HG03378 (cell line): ENCODE data around the gene KCNAB1.

Experiments used
- ATAC-seq: cut with Tn5 transposase; IDR thresholded peaks from one replicate; pipeline ENCODE4 v1.9.1; 2021; ENCODE audit warnings: mild to moderate bottlenecking, moderate library complexity; ENCODE audit not compliant: unreplicated experiment

KCNAB1 gene

DNA sequence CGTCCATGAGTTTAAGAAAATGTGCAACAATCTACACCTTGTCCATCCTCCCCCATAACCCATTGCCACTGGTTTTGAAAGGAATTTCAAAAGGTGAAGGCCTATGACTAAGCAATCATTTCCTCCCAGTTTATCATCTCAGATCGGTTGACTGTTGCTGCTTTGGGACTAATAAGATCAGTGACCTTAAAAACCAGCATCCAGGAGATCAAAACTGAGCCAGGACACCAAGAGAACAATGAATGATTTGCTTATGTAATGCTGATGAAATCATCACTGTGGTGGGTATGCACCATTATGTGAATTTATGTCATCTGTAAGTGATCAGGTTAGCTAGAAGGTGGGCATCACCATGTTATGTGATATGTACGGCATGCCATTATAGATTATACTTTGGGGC, 239.0 kb downstream of the KCNAB1 start:
- ATAC-seq = no peak

DNA sequence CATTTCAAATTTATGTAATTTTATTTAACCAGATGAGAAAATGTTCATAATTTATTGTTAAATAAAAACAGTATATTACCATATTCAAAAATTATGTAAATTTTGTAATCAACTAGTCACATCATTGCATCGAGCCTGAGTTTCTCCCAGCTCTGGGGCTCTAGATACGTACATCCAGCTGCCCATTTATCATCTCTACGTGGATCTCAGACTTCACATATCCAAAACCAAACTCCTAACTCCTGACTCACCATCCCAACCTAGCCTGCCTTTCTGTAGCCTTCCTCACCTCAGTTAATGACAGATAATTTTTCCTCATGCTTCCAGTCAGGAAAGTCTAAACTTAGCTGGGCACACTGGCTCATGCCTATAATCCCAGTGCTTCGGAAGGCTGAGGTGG, 239.7 kb downstream of the KCNAB1 start:
- ATAC-seq = no peak

DNA sequence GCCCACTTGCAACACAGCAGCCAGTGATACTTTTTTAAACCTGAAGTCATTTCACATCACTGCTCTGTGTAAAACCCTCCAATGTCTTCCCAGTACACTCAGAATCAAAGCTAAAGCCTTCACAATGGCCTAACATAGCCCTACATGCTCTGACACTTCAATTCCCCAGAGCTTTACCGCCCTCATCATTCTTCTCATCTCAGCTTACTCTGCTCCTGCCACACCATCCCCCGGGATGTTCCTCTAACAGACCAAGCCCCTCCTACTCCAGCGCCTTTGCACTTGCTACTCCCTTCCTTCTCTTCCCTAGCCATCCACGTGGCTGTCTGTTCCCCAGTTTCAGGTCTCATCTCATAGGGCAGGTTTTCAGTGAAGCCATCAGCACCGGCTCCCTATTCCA, 240.6 kb downstream of the KCNAB1 start:
- no peak for ATAC-seq

DNA sequence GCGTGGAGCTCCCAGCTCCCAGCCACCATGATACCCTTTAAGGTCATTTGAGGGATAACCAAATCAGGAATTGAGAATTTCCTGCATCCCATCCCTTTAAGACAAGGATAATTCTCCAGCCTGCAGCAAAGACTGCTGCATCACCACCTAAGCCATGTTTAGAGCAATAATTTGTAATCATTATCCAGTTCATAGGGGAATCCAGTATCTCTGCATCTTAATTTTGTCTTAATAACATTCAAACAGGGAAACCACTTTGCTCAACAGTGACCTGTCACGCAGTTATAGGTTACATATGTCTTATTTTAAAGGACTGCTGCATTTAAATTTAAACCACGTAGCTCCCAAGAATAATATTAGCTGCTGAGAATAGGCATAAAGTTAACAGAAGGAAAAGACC, 246.2 kb downstream of the KCNAB1 start:
- ATAC-seq = no peak

DNA sequence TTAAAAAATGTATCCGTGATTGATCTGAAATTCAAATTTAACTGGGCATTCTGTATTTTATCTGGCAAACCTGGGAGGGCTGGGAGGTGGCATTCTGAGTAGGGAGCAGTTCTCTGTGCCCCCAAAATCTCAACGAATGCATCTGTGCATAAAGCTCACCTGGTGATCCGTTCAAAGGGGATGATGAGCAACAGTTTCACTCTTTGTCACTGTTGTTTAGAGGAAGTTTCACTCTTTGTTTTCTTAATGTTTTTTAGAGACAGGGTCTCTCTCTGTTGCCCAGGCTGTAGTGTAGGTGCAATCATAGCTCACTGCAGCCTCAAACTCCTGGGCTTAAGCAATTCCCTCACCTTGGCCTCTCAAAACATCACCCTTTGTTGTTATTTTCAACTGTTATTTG, 247.8 kb downstream of the KCNAB1 start:
- peak; percentile 72 for ATAC-seq

DNA sequence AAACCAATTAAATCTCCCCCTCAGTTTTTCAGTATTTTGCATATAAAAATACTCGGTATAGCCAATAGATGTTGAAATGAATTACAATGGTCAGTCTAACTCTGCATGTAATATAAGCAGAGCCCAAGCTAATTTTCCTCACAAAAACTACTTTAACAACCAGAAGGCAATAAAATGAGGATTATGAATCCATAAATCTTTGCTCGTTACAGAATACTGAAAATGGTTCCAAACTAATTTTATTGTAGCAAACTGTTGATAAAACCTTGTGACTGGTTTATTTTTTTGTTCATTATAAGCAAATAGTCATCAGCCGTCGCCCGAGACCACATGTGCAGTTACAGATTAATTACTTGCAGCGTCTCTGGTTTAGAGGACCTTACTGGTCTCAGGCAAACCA, 251.3 kb downstream of the KCNAB1 start:
- no peak for ATAC-seq

DNA sequence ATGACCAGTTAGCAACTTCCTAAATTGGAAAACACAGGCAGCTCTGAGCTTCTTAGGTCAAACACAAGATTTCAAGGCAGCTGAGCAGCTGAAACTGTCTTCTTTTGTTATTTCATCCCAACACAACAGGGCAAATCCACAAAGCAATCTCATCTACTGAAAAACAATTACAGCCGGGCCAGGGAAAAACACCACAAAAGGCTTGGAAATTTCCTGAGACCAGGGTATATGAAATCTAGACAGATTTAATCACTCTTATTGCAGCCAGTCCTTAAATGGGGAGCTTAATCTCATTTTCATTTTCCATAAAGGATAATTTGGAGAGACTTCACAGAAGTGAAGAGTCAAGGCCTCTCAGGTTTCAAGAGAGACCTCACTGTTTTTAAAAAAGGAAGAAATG, 252.7 kb downstream of the KCNAB1 start:
- no peak for ATAC-seq

DNA sequence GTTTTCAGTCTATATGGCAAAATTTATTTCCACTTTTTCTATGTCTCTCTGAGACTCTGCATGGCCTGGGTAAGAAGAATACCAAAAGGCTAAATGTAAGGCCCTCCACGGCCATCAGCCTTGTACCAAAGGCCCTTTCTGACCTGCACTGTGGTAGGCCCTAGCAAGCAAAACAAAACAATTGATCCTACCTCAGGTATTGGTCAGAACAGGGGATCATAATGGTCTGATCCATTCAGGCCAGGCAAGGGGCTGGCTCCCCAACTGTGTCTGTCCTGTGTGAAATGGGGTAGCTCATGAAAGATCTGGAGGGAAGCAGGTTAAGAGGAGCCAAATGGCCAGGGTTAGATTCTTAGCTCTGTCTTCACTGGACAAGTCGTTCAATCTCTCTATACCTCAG, 253.3 kb downstream of the KCNAB1 start:
- ATAC-seq = no peak

DNA sequence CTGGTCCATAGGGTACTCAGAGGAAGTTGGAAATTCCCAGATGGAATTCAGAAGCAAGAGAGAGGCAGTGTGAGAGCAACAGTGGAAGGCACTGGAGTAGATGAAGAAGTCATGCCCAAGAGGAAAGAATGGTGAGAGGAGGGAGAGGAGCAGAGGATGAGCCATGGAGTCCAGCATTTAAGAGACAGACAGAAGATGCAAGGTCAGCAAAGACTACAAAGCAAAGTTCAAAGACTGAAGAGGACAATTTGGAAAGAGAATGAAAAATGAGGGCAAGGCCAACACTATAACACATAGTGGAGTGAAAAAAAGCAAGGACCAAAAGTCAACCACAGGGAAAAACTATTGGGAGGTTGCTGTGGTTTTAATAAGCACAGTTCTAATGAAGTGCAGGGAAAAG, 255.8 kb downstream of the KCNAB1 start:
- no peak for ATAC-seq

DNA sequence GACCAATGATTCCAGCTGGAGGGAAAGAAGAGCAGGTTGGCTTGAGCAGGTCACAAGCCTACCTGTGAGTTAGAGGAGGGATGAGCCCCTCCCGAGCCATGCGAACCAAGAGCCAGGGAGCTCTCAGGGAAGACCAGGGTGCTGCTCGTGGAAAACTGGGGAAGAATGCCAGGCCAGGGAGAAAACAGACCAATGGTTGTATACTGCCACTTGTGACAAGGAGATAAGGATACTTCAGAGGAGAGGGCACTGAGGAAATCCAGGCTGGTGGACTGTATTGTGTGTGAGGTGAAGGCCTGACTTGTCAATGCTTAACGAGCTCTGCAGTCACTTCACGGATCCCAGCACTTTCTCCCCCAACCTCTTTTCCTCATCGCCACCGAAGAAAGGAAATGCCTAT, 256.9 kb downstream of the KCNAB1 start:
- no peak for ATAC-seq

DNA sequence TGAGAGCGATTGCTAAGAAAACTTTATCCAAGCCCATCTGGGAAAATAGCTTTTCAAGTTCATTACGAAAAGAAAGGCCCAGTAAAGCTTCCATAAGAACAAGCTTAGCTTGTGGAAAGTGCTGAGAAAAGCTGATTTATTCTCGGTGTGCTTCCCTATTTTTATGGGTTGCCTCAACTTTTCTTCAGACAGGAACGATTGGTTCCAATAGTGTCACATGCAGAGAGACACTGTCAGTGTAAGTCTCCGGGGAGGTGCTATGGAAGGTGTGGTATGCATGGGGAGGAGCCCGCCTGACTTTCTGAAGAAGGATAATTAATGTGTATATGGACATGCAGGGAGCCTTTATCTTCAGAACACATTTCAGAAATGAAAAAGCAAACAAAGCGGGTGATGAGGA, 257.3 kb downstream of the KCNAB1 start:
- ATAC-seq = no peak

DNA sequence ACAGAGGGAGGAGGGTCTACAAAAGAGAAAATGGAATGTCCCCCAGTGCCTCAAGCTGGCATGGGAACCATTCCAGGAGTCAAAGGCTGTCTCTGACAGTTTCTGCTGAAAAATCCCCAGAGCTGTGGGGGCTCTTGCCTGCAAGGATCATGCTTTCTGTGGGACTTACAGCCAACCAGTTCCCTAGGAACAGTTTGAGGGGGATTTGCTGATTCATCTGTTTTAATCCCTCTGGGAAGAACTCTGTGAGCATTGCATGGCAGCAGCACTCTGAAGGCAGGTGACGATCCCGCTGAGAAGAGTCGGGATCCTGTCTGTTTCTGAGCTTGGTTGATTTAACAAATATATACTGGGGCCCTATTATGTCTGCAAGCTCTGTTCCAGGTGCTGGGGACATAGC, 258.5 kb downstream of the KCNAB1 start:
- ATAC-seq = no peak

DNA sequence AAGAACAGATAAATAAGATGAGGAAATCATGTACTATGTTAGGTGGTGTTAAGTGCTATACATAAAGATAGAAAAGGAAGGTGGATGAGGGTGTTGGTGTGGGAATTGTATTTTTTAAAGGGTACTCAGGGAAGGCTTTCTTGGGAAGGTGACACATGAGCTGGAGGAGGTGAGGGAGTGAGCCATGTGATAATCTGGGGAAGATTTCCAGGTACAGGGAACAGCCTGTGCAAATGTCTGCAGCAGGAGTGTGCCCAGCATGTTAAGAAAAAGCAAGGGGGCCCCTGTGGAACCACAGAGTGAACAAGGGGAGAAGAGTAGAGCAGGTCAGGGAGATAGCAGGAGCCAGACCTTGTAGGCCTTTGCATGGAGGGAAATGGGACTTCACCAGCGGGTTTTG, 258.9 kb downstream of the KCNAB1 start:
- no peak for ATAC-seq

DNA sequence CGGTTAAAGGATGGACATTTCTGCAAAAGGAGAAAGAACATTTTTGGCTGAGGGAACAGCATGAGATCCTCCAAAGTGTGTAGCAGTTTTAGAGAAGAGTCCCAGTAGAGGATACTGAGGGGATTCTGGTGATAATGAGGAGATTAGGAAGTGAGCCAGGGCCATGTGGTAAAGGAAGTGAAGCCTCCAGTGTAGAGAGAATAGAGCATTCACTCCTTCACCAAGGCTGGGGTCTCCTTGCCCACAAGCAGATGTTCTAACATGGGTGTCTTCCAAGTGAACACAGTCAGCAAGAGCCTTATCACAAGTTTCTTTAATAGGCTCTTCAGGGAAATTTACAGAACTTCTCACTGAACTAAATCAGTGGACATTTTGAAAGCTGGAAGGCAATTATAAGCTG, 260.9 kb downstream of the KCNAB1 start:
- ATAC-seq = no peak

DNA sequence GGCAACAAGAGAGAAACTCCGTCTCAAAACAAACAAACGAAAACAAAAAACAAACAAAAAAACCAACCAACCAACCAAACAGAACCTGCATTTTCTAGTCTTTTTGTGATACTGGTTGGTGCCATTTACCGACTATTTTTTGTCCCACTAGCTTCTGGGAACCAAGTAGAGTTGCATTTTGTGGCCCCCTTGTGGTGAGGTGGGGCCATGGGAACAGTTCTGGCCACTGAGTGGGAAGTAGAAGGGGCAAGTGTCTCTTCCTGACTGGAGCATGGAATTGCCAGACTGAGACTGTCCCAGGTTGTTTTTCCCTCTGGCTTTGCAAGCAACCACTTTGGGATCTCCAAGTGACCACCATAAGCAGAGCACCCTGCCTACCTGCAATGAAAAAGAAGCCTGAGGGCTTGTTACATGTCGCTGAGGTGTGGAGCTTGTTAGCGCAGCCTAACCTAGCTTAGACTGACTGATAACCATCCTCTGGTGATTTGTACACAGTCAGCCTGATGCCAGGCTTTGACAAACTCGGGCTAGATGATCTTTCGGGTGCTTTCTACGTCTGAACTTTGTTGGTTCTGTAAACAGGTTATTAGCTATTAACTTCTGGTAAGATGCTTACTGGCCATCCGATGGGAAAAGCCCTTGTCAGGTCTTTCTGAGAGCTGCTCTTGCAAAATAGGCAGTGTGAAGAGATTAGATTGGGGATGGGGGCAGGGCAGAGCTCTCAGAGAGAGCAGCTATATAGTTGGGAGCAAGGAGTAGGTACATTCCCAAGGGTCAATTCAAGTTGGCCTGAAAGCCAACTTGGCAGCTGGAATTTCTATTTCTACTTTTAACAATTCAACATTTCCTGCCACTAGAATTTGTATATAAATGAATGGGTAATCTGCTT, 262.3 kb downstream of the KCNAB1 start:
- ATAC-seq = no peak

DNA sequence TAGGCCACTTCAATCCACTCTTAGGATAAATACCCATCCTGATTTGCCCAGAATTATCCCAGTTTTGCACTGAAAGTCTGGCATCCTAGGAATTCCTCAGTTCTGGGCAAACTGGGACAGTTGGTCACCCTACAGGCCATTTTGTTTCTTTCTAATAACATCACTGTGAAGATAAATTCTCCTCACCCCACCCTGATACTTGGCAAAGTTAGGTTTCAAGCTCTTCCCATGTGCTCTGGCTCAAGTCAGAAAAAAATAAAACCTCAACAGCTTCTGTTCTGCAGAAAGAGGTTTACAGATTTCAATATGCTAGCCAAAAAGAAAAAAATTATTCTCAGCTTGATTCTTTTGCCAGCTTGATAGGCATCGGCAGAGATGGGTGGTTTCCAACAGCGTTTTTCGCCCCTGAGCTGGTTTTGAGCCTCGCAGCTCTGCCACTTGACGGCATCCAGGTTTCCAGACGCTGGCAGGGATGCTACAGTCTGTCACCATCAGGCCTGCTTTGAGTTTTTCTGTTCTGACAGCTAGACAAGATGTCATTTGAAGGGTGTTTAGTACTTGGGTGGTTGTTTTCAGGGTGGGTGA, 263.2 kb downstream of the KCNAB1 start:
- no peak for ATAC-seq

DNA sequence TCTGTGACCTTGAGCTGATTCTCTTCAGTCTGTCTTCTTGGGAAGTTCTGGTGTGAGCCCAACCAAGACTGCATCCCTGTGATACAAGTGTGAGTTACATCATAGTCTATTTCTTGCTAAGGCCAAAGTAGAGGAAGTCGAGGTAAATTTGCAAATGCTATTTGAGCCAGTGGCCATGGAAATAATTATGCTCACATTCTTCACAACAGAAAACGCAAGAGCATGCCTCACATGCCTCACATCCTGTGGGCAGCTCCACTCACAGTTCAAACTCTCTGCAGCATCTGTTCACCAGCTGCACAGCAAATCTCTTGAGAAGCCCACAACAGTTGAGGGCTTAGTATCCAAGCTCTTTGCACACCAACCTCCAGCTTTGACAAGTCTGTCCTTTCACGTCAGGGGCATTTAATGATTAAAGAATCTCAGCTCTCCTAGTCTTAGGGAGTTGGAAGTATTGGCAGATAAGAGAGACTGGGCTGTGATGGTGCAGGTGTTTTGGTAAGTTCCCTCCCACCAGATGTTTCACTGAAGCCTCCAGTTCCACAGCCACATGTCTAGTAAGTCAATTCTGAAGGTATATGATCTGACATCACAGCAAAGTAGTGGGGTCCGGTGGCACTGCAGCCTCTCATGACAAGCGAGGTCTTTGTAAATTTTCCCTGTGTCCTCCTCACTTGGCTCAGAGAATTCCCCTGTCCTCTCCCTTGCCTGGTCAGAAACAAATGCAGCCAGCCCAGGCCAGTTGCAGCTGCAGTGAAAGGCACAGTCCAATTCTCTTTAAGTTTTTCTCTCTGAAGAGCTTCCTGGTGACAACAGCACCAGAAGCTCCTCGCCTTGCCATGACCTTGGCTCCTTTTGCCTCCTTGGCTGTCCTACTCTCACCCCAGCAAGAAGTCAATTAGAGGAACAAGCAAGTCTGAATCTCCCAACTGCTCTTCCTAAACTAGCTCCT, 268.4 kb downstream of the KCNAB1 start:
- no peak for ATAC-seq

DNA sequence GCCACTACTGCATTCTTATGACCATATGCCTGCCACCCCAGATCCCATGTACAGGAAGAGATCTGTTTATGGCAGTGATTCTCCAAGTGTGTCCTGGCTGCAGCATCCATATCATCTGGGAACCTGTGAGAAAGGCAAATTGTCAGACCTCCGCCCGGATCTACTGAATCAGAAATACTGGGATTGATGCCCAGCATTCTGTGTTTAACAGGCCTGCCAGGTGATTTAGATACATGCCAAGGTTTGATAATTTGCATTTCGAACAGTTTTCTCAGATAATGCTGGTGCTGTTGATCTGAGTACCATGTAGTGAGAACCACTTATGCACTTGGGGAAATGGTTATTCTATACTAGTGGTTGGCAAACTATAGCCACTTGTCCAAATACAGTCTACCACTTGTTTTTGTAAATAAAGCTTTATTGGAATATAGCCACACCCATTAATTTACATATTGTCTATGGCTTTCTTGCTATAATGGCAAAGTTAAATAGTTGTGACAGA, 269.1 kb downstream of the KCNAB1 start:
- ATAC-seq = no peak

DNA sequence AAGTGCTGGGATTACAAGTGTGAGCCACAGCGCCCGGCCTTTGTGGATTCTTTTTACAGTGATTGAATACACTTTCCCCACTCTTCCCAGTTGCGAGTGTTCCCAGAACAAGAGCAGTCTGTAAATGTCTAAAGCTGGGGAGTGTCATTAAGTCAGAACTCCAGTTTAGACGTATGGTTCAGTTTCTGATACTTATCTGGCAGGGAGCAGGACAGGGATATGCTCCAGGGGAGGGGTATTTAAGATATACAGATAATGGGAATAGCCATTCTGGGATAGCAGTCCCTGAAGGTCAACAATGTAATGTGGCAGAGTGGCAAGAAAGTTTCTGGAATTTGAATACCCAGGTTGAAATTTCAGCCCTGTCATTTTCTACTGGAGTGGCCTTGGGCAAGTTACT, 270.5 kb downstream of the KCNAB1 start:
- no peak for ATAC-seq

DNA sequence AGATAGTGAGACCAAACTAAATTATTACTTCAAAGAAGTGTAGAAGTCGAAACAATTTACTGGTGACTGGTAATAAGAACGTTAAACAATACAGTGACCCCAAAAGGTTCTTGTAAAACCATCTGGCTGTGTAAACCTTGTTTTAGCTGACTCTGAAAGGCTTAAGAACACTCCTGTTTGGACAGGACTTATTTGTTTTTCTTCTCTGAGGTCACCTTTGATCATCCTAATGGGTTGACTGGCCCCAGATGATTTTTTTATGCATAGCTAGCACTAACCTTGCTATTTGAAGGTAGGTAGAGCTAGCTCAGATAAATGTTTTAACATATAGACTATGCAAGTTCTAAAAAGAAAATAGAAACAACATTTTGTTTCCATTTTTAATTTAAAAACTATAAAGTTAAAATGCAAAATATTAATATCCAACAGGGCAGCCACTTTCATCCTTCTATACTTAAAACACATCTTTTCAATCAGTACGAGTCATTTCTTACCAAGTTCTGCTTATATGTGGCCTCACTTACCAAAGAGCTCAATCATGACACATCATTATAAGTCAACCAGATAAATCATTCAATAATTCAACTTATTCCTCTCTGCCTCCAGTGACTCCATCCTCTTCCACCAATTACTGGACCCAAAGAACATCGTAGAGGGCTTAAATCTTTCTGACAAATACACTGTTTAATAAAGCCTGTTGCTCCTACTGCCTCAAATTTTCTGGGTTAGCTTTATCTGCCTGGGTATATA, 275.8 kb downstream of the KCNAB1 start:
- ATAC-seq = no peak

DNA sequence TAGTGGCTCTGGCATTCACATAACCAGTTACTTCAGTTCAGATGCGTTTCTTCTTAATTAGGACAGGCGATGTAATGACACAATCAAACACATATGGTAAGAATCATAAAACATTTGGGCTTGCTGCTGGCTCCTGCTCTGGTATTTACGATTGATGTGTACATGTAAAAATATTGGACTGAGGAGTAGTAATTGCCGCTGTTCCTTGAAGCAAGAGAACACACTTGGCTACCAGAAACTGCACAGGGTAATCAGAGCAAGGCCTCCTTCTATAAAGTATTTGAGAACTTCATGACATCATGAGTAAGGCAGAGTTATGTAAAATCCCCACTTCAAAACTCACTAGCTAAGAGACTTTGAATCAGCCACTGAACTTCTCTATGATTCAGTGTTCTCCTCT, 276.5 kb downstream of the KCNAB1 start:
- no peak for ATAC-seq
